Measurements from ENCODE around the gene DHRS1.

DHRS1 gene

DNA sequence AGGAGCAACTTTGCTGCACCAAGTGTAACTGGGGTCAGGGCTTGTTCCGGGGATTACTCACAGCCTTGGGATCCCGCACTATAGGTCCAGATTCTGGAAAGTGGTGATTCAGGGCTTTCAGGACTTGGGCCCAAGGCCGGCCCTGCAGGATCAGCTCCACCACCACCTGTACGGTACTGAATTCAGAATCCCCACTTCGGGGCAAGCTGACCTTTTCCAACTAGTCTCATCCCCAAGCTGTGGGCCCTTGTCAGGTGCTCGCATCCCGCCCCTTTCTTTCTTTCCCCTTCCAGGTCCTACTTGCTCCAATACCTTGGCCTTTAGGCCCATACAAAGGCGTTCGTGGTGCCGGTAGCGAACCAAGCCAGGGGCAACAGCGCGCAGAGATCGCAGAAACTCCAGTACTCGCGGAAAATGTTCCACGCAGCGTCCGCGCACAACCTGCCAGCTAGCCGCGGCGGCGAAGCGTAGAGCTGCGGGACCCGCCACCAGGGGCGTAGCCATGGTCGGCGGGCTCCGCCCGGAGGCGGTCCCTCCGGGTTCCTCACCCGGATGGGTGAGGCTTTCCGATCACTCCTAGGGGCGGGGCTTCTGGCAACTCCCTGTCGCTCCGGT, 57.6 kb downstream of the DHRS1 start:
- TF ChIP-seq EZH2phosphoT487 (IDR thresholded peaks at IDR 0.05; ENCODE audit: borderline replicate concordance) = no peak
- TF ChIP-seq, protein P1, sequence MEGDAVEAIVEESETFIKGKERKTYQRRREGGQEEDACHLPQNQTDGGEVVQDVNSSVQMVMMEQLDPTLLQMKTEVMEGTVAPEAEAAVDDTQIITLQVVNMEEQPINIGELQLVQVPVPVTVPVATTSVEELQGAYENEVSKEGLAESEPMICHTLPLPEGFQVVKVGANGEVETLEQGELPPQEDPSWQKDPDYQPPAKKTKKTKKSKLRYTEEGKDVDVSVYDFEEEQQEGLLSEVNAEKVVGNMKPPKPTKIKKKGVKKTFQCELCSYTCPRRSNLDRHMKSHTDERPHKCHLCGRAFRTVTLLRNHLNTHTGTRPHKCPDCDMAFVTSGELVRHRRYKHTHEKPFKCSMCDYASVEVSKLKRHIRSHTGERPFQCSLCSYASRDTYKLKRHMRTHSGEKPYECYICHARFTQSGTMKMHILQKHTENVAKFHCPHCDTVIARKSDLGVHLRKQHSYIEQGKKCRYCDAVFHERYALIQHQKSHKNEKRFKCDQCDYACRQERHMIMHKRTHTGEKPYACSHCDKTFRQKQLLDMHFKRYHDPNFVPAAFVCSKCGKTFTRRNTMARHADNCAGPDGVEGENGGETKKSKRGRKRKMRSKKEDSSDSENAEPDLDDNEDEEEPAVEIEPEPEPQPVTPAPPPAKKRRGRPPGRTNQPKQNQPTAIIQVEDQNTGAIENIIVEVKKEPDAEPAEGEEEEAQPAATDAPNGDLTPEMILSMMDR (conservative IDR thresholded peaks at IDR 0.05; ENCODE audit: low read length) = peak; percentile 32; the same call in 1 of the 2 replicates
- peak overlapping the region; percentile 82 for H2AFZ ChIP-seq (ENCODE audit: low read length)
- H3K4me2 ChIP-seq (ENCODE audit: low read depth, low read length, poor library complexity, severe bottlenecking) = peak overlapping the region; percentile 97
- H3K9me3 ChIP-seq (ENCODE audit: insufficient read depth, low read depth, low read length) = no peaks in the 10 kb centered on the region
- H3K27me3 ChIP-seq (ENCODE audit: insufficient read depth, low read length, poor library complexity, severe bottlenecking) = no peaks in the 10 kb centered on the region
- H4K20me1 ChIP-seq (ENCODE audit: insufficient read depth, low read length, poor library complexity, severe bottlenecking) = peaks cover 20% of the 10 kb centered on the region
- peaks cover 36% of the 10 kb centered on the region for H3K4me1 ChIP-seq (ENCODE audit: insufficient read depth, low read length, poor library complexity, severe bottlenecking)
- peak overlapping the region; percentile 89 for H3K4me3 ChIP-seq (ENCODE audit: low read length, poor library complexity, severe bottlenecking)
- H3K9me2 ChIP-seq (replicated peaks; ENCODE audit: low read depth, low read length) = no peaks in the 10 kb centered on the region
- 0 out of 2 replicates have a peak, but pooled peaks cover 3% of the 10 kb centered on the region for H3F3A ChIP-seq (ENCODE audit: low read depth)
- peaks cover 35% of the 10 kb centered on the region for H3K79me2 ChIP-seq (ENCODE audit: insufficient read depth, low read length)
- peak overlapping the region; percentile 86 for H3K9ac ChIP-seq (ENCODE audit: low read depth, low read length, poor library complexity, severe bottlenecking)
- peaks cover 37% of the 10 kb centered on the region; the same call in 1 of the 2 replicates for H3K36me3 ChIP-seq (ENCODE audit: insufficient read depth, low read length)

Data from Loucy (cell line).